HG03066 (cell line): ENCODE measurements around the gene NF1.
"Not testable (repeated sequence)": the region's sequence is repeated elsewhere in the genome, so short reads cannot be mapped to it uniquely, and the experiment has no call there.

Experiments
- ATAC-seq: cut with Tn5 transposase; IDR thresholded peaks from one replicate; pipeline ENCODE4 v1.9.1; 2021; ENCODE audit warnings: low read depth; ENCODE audit not compliant: unreplicated experiment

NF1 gene

GRCh38 chr17:31250229-31250628, 155.5 kb downstream of the NF1 start:
- ATAC-seq, result peak; percentile 66

GRCh38 chr17:31251105-31251969, 156.6 kb downstream of the NF1 start:
- no peak for ATAC-seq

DNA sequence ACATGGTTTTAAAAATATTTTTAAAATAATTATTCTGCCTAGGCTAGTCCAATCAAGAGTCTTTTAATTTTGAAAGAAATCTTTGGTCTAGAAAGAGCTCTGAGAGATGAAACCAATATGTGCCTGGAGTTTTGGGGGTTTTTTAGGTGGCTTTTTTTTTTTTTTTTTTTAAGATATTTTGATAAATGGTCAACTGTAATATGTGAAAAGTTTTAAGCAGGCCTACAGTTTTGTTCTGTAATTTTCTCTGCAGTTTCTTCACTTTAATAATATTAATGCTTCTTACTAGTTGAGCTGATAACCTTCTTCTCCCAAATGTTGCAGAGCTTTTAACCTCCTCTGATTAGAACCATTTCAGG, 157.2 kb downstream of the NF1 start:
- ATAC-seq, result no peak

- ATAC-seq, result no peak
Observed at GRCh38 chr17:31252741-31253140, 158.0 kb downstream of the NF1 start.

- no peak for ATAC-seq
Observed at GRCh38 chr17:31254654-31255053, 159.9 kb downstream of the NF1 start.

GRCh38 chr17:31256936-31257335, 162.2 kb downstream of the NF1 start:
- ATAC-seq, result no peak

GRCh38 chr17:31260151-31260550, 165.4 kb downstream of the NF1 start:
- ATAC-seq, result no peak

DNA sequence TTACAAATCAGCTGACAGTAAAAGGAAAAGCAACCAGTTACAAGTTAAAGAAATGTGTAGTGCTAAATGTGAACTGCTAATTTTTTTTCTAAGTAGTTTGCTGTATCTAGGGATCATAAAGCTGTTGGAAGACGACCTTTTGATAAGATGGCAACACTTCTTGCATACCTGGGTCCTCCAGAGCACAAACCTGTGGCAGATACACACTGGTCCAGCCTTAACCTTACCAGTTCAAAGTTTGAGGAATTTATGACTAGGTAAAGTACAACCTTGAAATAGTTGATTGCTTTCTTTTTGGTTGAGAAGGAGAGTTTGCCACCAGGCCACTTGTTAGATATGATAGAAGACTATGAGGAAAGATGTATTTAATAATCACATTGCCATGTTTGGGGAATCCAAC, 166.8 kb downstream of the NF1 start:
- no peak for ATAC-seq

- not testable (repeated sequence) for ATAC-seq
Observed at GRCh38 chr17:31262923-31263322, 168.1 kb downstream of the NF1 start.

GRCh38 chr17:31266042-31266441, 171.3 kb downstream of the NF1 start:
- ATAC-seq, result no peak

- ATAC-seq, result no peak
Observed at GRCh38 chr17:31269036-31269577, 174.3 kb downstream of the NF1 start.

DNA sequence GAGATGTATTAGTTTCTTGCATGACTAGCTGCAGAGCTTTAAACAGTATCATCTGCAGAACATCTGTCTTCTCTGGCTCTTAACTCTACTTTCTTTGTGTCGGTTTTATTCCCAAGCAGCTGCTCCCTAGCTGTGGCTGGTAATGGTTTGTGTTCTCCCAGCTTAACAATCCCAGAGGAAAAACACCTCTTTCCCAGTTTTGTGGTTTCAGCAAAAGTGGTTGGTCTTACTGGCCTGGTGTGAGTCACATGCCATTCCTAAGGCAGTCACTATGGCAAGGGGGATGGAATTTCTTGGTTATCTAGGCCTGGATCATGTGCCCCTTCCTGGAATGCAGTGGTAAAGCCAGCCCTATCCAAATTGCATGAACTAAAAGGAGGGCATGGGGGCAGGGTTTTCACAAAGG, 174.8 kb downstream of the NF1 start:
- no peak for ATAC-seq

GRCh38 chr17:31272236-31272635, 177.5 kb downstream of the NF1 start:
- no peak for ATAC-seq

DNA sequence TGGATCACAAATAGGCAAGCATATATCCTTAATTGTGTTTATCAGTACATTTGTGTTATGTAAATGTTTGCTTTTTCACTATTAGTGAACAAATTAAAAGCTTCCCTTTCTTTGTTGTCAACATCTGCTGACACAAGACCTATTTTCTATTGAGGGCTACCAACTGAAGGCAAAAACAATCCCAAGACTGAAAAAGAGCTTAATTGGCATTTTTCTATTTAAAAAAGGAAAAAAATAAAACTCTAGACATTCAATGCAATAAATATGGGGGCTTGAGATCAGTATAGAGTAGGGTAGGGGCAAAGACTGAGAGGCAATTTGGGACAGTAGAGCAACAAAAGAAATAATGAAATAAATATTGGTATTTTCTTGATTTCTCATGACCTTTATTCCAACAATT, 178.0 kb downstream of the NF1 start:
- ATAC-seq, result no peak

GRCh38 chr17:31273516-31273915, 178.7 kb downstream of the NF1 start:
- ATAC-seq, result no peak

GRCh38 chr17:31274252-31274651, 179.5 kb downstream of the NF1 start:
- ATAC-seq, result no peak

GRCh38 chr17:31275116-31275515, 180.3 kb downstream of the NF1 start:
- ATAC-seq, result no peak

- ATAC-seq, result no peak
Observed at GRCh38 chr17:31279401-31279800, 184.6 kb downstream of the NF1 start.

DNA sequence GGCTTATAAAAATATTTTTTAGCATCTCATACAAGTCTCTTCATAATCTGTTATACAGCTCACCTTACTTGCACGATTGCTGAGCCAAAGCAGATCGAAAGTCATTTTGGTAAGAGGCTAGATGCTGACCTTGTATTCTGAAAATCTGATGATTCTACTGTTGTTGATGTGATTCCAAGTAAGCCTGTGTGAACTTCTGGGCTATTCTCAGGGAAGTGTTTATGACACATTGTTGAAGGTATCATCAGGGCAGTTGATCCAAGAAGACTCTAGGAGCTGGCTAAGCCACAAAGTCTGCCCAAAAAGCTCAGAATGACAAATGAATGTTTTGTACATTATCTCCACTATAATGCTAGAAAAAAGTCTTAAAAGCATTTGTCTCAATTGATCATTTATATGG, 186.3 kb downstream of the NF1 start:
- no peak for ATAC-seq

DNA sequence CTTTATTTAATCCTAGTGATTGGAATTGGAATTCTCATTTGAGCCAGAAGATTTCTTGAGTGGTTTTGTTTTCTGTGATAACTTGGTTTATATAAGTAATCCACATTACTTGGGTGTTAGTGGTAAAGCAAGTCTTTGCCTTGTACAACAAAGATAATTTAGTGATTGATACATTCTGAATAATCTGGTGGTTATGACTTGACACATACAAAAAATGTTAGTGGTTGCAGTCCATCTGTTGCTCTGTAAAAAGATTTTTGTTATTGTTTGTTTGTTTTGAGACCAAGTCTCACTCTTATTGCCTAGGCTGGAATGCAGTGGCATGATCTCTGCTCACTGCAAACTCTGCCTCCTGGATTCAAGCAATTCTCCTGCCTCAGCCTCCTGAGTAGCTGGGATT, 189.1 kb downstream of the NF1 start:
- no peak for ATAC-seq

DNA sequence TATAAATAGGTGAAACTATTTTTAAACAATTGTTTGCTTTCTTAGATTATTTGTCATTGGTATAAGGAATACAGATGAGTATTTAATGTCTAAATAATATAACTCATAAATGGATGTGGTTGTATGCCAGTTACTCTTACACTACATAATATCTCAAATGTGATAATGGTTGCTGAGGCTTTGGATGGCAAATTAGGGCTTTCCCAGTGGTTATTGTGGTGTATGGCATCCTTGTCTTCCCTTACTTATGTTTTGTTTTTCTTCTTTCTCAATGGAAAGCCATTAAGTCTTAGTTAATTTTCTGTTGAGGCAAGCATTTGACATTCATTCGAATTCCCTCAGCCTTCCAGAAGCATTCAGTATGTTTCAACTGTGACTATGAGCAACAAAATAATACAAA, 191.8 kb downstream of the NF1 start:
- ATAC-seq, result no peak

- not testable (repeated sequence) for ATAC-seq
Observed at GRCh38 chr17:31287932-31288331, 193.2 kb downstream of the NF1 start.
